GM18499 (cell line): ENCODE data around the gene CGA.
"Not testable (repeated sequence)": the region's sequence is repeated elsewhere in the genome, so short reads cannot be mapped to it uniquely, and the experiment has no call there.

ENCODE experiments used
- ATAC-seq: cut with Tn5 transposase; IDR thresholded peaks from one replicate; pipeline ENCODE4 v1.9.1; 2021; ENCODE audit warnings: moderate number of reproducible peaks; ENCODE audit not compliant: insufficient read depth, unreplicated experiment

Gene CGA

GRCh38 chr6:87095087-87095509, at the start of gene CGA:
CGA (minus strand) TSS chr6:87095106; CDS start chr6:87088200, 6,906 bp downstream.
- no peak for ATAC-seq

DNA sequence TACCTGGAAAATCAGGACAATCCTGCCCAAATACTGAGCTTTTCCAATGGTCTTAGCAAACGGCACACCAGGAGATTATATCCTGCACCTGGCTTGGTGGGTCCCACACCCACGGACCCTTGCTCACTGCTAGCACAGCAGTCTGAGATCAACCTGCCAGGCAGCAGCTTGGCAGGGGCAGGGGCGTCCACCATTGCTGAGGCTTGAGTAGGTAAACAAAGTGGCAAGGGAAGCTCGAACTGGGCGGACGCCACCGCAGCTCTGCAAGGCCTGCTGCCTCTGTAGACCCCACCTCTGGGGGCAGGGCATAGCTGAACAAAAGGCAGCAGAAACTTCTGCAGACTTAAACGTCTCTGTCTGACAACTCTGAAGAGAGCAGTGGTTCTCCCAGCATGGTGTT, 45.0 kb upstream of the CGA start:
- ATAC-seq, result not testable (repeated sequence)

DNA sequence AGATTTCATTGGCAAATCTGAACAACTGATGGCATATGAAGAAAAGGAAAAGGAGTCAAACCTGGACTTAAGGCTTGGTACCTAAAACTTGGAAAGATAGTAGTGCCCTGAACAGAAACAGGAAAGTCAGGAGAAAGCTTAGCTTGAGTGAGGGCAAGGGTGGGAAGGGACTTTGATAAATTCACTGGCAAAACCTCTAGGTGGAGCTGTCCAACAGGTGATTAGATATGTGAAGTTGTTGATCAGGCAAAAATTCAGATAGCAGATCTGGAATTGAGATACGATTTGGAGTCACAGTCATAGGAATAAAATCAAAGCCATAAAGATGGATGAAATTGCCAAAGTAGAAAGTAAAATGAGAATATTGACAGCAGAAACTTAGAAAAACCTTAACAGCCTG, 44.3 kb upstream of the CGA start:
- ATAC-seq, result no peak

DNA sequence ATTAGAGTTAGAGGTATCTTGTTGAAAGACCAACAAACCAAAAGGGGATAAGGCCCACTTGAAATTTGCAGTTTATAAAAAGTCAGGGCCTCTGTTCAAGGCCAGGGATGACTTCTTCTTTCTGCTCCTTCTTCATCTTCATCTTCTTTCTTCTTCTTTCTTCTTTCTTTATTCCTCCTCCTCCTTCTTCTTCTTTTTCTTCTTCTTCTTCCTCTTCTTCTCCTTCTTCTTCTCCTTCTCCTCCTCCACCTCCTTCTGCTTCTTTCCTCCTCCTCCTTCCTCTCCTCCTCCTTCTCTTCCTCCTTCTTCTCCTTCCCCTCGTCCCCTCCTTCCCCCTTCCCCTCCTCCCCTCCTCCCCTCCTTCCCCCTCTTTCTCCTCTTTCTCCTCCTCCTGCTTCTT, 42.1 kb upstream of the CGA start:
- no peak for ATAC-seq

DNA sequence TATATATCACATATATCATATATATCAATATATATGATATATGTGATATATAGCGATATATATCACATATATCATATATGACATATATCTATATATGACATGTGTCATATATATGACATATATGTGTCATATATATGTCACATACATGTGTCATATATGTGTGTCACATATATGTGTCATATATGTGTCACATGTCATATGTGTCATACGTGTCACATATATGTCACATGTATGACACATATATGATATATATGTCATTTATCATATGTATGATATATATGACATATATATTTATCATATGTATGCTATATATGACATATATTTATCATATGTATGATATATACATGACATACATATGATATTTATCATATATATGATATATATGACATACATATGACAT, 32.8 kb upstream of the CGA start:
- no peak for ATAC-seq

DNA sequence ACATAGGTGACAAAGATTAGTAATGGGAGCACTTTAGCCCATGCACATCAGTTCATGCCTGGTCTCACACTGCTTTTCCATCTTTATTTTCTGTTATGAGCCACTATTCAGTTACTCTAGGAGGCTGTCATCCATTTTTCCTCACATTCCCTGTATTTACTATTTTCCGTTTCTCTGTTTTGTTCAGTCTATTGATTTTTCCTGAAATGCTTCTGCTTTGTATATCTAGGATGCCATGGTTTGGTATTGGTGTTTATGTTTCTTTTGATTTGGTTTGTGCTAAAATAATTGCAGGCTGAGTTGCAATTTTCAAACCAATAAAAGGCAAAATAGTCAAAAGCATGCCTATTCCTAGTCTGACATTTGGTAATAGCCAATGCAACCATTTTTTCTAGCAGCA, 31.6 kb upstream of the CGA start:
- no peak for ATAC-seq

- no peak for ATAC-seq
Measured at GRCh38 chr6:87124074-87124473, 29.2 kb upstream of the CGA start.

DNA sequence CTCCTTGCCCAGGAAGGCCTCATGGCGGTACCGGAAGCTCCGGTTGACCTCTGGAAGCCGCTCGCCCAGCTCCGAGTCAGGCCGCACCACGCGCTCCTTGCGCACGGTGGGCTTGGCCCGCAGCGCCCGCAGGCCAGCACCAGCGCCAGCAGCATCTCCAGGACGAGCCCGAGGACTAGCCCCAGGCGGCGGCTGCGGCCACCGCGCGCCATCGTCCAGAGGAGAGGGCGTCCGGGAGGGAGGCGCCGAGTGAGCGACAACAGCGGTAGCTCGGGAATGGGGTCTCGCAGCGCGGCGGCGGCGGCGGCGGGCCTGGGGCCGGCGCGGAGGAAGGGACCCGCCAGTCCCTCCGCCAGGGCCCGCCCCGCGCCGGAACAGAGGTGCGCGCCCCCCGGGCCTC, 27.6 kb upstream of the CGA start:
- no peak for ATAC-seq

DNA sequence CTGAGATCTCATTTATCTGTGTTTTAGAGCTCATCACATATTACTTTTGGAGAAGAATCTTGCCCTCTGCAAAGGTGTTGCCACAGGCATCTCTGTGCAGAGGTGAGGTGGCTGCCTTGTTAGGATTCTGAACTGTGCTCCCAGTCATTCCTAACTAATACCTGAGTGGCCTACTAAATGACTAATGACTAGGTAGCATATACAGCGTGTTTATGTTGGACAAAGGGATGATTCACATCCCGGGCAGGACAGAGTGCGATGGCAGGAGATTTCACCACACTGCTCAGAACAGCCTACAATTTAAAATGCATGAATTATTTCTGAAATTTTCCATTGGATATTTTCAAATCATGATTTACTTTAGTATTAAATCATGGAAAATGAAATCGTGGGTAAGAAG, 23.1 kb upstream of the CGA start:
- ATAC-seq, result no peak

GRCh38 chr6:87116922-87117321, 22.0 kb upstream of the CGA start:
- ATAC-seq, result no peak

DNA sequence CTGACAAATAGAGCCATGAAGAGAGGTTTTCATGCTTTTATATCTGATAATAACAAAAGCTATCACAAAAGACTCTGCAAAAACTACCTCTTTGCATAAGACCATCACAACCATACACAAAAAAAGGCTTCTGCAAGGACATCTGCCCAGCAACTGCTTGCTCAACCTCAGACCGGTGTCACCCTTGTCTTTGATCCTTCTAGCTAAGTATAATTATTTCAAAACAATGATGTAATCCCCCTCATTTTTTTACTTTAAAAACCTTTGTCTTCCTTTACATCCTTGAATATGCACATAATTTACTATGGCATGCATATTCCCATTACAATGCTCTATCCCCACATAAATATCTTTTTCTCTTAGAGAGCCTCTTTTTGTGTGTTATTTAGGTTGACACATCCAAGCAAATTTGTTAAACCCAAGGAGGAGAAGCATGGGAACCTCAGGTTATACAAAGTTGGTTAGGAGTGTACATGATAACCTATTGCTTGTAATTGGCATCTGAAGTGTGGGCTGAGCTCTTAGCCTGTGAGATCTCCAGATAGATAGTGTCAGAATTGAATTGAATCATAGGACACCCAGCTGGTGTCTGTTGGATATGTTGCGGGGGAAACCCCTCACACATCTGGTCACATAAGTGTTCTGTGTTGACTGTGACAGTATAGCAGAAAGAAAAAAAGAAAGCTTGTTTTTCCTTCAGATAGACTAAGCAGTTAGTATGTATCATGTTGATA, 20.7 kb upstream of the CGA start:
- ATAC-seq, result peak; percentile 89

GRCh38 chr6:87110636-87111035, 15.7 kb upstream of the CGA start:
- no peak for ATAC-seq

- ATAC-seq, result no peak
Measured at GRCh38 chr6:87105823-87106222, 10.9 kb upstream of the CGA start.

DNA sequence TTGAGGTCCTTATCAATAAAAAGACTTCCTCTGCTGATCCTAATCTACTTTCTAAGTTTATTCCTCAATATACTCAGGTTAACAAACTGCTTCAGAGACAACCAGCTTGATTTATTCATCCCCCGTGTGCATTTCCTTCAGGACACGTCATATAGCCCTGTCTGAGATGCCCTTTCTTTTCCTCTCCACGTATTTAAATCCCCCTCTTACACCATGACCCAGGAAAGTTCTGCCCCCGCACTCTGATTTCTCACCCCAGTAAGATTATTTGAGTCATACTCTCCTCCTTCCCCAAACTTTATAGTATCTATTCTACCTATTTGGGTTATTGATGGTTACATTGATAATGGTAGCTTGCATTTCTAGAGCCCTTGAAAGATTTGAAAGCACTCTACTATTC, 9.8 kb upstream of the CGA start:
- no peak for ATAC-seq

GRCh38 chr6:87103977-87104601, 9.2 kb upstream of the CGA start:
- no peak for ATAC-seq

GRCh38 chr6:87102151-87102621, 7.3 kb upstream of the CGA start:
- no peak for ATAC-seq

DNA sequence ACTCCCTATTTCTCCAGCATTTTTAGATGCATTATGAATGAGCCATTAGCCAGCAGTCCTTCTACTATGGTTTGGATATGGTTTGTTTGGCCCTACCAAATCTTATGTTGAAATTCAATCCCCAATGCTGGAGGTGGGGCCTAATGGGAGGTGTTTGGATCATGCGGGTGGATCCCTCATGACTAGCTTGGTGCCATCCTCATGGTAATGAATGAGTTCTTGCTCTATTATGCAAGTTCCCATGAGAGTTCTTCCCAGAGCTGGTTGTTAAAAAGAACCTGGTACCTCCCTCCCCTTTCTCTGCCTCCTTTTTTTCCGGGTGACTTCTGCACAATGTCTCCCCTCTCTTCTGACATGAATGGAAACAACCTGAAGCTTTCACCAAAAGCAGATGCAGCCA, 6.2 kb upstream of the CGA start:
- no peak for ATAC-seq

- no peak for ATAC-seq
Measured at GRCh38 chr6:87100216-87100615, 5.3 kb upstream of the CGA start.

GRCh38 chr6:87099472-87099871, 4.6 kb upstream of the CGA start:
- peak; percentile 81 for ATAC-seq

GRCh38 chr6:87094576-87094975, 330 bp downstream of the CGA start:
- ATAC-seq, result no peak

DNA sequence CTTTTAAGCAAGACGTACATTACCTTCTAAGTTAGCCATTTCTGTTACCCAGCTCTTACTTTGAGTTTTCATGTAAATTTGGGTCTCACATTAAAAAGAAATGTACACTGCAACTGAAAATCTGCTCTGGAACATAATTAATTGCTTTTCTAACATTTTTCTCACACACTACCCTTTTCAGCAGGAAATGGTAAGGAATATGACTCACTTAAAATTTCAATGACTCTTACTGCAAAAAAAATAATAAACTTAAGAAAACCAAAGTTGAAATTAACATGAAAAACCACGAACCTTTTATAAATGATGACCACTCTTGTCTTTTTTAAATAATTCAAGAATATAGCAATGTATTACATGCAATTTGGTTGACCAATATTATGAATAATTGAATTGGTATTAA, 1.3 kb downstream of the CGA start:
- no peak for ATAC-seq

- no peak for ATAC-seq
Measured at GRCh38 chr6:87093199-87093598, 1.7 kb downstream of the CGA start.
